Right atrium auricular region (tissue), 2 donors: Measurements from ENCODE around the gene TIMM13. TPM values are rescaled to one million over a fixed set of nuclear protein-coding genes. Genes with fewer than 3 reads are reported as not detected.

ENCODE experiments used
- DNase-seq: peaks from one replicate; pipeline ENCODE4 v3.0.0-alpha.2; 2019; ENCODE audit warnings: low spot score
- H3K27ac ChIP-seq, 2 donors: fragments of 200-600 bp; sonication (generic); 1 replicate in 1 of 2; 2 replicates in 1 of 2; pipeline ENCODE4 v1.5.1; 2016 to 2019
- H3K27me3 ChIP-seq, 2 donors: fragments of 200-600 bp; sonication (generic); one replicate each; pipeline versions ENCODE4 v1.5.1 to v1.6.0; 2017 to 2019
- H3K36me3 ChIP-seq: fragments of 200-600 bp; sonication (generic); one replicate; pipeline ENCODE4 v1.5.1; 2016
- H3K4me1 ChIP-seq, 2 donors: fragments of 200-600 bp; sonication (generic); one replicate each; pipeline versions ENCODE4 v1.5.1 to v1.6.0; 2017 to 2019
- H3K4me3 ChIP-seq, 2 donors: fragments of 200-600 bp; sonication (generic); 1 replicate in 1 of 2; 2 replicates in 1 of 2; pipeline ENCODE4 v1.5.1; 2017 to 2019; ENCODE audit warnings: mild to moderate bottlenecking in 1 of 2, moderate library complexity in 1 of 2
- H3K9me3 ChIP-seq, 2 donors: fragments of 200-600 bp; sonication (generic); one replicate each; pipeline ENCODE4 v1.5.1; 2019
- total RNA-seq, 2 donors: library from RNA; depleted of rRNA; stranded (reverse); fragments of >200 nt; gene quantifications; one replicate each; pipeline ENCODE4 v1.1.0, GENCODE V29; 2016
- TF ChIP-seq, protein P1 (sequence below), 2 donors: fragments of 200-600 bp; sonication (generic); IDR thresholded peaks; one replicate each; pipeline ENCODE4 v1.5.1; 2019; ENCODE audit warnings: antibody characterized with exemption in 2 of 2

TIMM13 gene
- total RNA-seq, 2 donors from 2014 or later = 37.1 to 37.2 TPM

DNA sequence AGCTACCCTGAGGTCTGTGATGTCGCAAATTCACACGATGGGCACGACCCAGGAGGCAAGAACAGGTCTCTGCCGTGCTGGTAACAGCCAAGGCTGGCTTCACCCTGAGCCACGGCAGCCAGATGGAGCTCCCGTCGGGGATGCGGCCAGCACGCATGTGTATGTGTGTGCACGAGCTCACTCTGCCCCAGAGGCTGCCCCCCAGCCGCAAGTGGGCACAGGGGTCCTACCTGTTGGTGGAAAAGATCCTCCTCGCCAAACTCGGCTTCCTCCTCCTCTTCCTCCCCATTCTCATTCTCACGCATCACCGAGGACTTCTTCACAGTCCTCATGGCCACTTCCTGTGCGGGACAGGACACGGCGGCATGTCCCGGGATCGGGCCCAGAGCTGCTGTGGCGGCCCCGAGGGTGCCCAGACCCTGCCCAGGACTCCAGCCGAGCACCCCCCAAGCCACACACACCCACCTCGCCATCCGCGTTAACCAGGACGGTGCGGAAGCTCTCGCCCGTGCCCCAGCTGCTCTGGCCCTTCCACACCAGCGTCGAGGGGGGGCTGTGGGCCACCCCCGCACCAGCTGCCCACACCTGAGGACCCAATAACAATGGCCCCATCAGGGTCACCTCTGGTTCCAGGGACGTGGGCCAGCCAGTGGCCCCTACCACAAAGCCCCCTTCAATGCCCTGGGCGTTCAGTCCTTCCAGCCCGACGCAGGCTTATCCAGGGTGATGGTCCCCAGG, 4.1 kb upstream of the TIMM13 start:
- Histone ChIP-seq H3K36me3 (peaks cover 29% of the 10 kb centered on the region), H3K4me1 (peaks cover 0 to 18% of the 10 kb centered on the region in 2 donors), H3K27me3 (no peaks in the 10 kb centered on the region), H3K27ac (no peak overlapping the region), H3K4me3 (no peak overlapping the region), H3K9me3 (no peaks in the 10 kb centered on the region)
- TF ChIP-seq, protein P1, sequence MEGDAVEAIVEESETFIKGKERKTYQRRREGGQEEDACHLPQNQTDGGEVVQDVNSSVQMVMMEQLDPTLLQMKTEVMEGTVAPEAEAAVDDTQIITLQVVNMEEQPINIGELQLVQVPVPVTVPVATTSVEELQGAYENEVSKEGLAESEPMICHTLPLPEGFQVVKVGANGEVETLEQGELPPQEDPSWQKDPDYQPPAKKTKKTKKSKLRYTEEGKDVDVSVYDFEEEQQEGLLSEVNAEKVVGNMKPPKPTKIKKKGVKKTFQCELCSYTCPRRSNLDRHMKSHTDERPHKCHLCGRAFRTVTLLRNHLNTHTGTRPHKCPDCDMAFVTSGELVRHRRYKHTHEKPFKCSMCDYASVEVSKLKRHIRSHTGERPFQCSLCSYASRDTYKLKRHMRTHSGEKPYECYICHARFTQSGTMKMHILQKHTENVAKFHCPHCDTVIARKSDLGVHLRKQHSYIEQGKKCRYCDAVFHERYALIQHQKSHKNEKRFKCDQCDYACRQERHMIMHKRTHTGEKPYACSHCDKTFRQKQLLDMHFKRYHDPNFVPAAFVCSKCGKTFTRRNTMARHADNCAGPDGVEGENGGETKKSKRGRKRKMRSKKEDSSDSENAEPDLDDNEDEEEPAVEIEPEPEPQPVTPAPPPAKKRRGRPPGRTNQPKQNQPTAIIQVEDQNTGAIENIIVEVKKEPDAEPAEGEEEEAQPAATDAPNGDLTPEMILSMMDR (IDR thresholded peaks at IDR 0.05) = no peak
- DNase-seq = no peak

DNA sequence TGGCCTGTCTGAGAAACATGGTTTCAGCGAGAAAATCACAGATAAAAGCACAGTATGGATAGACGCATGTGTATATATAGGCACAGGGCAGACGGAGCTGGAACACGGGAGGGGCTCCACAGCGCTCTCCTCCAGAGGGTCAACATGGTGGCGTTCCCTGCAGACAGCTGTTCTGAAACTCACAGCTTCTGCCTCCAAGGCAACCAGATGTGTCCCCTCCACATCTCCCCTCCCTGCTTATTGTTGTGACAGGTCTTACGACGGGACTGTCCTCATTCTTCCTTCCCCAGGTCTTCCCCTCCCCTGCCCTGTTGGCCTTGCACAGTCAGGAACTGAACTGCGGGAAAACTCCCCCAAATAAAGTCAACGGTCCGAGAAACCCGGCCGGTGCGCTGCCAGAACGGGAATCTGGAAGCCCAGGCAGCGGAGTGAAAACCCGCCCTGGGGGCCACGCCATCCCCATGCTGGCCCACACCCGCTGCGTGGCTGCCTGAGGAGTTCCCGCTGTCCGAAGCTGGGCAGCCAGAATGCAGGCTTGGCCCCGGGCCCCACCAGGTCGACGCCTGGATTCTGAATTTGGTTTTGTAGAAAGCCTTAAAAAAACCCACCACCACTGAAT, 2.6 kb upstream of the TIMM13 start:
- H3K4me3 ChIP-seq = no peak overlapping the region
- H3K4me1 ChIP-seq = peaks cover 0 to 33% of the 10 kb centered on the region in 2 donors
- TF ChIP-seq, protein P1 (IDR thresholded peaks at IDR 0.05) = no peak
- H3K27ac ChIP-seq = no peak overlapping the region
- no peaks in the 10 kb centered on the region for H3K9me3 ChIP-seq
- H3K36me3 ChIP-seq = peaks cover 31% of the 10 kb centered on the region
- H3K27me3 ChIP-seq = no peaks in the 10 kb centered on the region
- DNase-seq = no peak

DNA sequence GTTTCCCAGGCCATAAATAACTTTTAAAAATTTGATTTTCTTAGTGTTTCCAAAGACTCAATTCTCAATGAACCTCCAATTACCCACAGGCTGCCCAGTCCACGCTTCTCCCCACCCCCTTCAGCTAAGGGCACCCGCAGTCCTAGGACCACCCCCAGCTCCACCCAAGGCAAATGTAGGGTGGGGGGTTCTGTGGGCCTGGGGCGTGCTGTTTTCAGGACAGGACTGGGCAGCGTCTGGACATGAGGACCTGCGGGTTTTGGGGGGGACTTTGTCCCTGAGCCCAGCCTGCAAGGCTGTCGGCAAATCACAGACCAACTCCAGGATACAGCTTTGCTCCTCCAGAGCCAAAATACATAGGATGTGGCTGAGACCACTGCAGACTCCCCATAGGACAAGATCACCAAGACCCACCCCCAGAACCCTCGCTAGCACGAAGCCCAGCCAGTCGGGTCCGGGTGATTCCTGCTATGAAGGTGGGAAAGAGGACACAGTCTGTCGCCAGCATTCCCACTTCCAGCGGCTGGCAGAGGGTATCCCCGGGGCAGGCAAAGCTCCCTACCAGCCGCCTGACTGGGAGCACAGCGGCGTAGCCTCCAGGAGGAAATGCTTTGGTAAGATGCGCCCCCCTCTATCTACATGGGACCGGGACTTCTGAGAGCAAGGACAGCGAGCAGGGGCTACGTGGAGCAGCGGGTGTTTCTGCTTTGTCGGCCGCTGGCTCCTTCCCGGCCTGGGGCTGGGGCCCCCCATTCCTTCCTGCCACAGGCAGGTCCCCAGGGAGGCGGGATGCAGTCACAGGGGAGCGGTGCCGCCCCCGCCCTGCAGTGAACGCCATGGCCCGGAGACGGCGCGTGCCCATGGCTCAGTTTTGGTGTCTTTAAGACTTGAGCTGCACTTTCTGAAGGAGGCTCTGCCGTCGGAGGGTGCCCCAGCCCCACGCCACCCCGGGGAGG, 1.6 kb upstream of the TIMM13 start:
- Histone ChIP-seq H3K27me3 (no peaks in the 10 kb centered on the region), H3K9me3 (no peaks in the 10 kb centered on the region), H3K27ac (peak overlapping the region in 1 of 2 donors; percentile 99), H3K4me1 (peaks cover 0 to 39% of the 10 kb centered on the region in 2 donors), H3K36me3 (peaks cover 21% of the 10 kb centered on the region), H3K4me3 (peak overlapping the region in 1 of 2 donors; percentile 76)
- DNase-seq = no peak
- TF ChIP-seq, protein P1 (IDR thresholded peaks at IDR 0.05) = no peak

DNA sequence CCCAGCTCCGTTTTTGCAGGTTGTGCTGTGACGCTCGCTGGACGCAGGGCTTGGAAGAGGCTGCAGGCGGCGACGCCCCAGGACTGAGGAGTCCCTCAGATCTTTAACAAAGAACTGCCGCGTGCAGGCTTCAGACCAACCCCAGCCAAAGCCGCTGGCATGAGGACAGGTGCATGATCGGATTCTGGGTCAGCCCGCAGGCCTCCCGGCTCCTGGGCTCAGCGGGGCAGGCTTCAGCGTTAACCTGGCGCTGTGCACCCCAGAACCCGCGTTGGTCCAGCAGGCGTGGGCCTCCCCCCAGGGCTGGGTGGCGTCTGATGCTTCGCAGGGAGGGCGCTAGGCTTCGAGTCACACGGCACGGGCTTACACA, 920 bp upstream of the TIMM13 start:
- H3K4me1 ChIP-seq = peaks cover 0 to 42% of the 10 kb centered on the region in 2 donors
- H3K4me3 ChIP-seq = peak overlapping the region; percentile 61 to 76
- H3K27me3 ChIP-seq = no peaks in the 10 kb centered on the region
- TF ChIP-seq, protein P1 (IDR thresholded peaks at IDR 0.05) = no peak
- H3K9me3 ChIP-seq = no peaks in the 10 kb centered on the region
- peaks cover 17% of the 10 kb centered on the region for H3K36me3 ChIP-seq
- DNase-seq = no peak
- peak overlapping the region; percentile 98 to 99 for H3K27ac ChIP-seq

DNA sequence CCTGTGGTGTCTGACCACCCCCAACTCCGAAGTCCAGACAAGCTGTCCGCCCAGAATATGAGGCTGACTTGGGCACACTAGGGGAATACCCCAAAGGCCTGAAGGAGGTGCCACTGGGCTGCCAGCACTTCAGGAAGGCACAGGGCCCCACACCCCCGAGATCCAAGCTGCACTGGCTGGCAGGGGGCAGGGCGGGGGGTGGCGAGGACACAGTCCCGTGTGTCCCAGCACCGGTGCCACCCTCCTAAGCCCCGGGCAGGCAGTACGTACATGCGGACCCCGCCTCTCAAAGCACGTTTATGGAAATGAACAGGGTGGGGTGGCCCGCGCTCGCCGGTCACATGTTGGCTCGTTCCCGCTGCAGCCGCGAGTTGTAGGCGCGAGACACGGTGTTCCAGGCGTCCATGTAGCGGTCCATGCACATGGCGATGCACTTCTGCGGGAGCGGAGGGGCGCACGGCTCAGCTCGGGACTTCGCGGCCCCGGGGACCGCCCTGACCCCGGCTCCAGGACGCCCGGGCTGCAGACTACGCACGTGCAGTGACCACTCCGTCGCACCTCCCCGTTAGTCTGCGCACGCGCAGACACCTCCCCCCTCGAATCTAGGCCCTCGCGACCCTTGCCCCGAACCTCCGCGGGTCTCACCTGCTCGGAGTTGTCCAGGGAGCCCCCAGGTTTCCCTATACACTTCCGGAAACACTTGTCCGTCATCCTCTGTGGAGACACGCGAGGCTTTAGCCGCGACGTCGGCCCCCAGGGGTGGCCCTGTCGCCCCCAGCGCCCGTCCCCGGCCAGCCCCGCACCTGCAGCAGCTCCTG, 566 bp downstream of the TIMM13 start:
- Histone ChIP-seq H3K36me3 (peaks cover 14% of the 10 kb centered on the region), H3K4me1 (peaks cover 0 to 48% of the 10 kb centered on the region in 2 donors), H3K9me3 (no peaks in the 10 kb centered on the region), H3K27ac (peak overlapping the region; percentile 98 to 99), H3K4me3 (peak overlapping the region; percentile 61 to 76), H3K27me3 (no peaks in the 10 kb centered on the region)
- TF ChIP-seq, protein P1 (IDR thresholded peaks at IDR 0.05) = no peak
- DNase-seq = no peak
